SK-N-SH (cell line): ENCODE measurements around the gene ARFGAP1. TPM values are rescaled to one million over a fixed set of nuclear protein-coding genes. Genes with fewer than 3 reads are reported as not detected.

Source experiments
- CTCF ChIA-PET: fragments of 300-600, 350-600 bp; formaldehyde crosslinking; extraction: SDS; loops from one replicate; lab custom pipeline; 2021; lab: Yijun Ruan, JAX
- POLR2A ChIA-PET: fragments of 350-600 bp; sonication (Branson Sonifier 250); formaldehyde crosslinking; extraction: SDS; loops from one replicate; lab custom pipeline; 2020; ENCODE audit warnings: antibody characterized with exemption, inconsistent platforms; lab: Yijun Ruan, JAX
- DNase-seq: peaks from one replicate; pipeline ENCODE4 v3.0.0; 2012
- H2AFZ ChIP-seq: fragments of 200-600 bp; sonication (generic); 2 replicates; pipeline ENCODE4 v1.8.1; 2016; ENCODE audit warnings: antibody characterized with exemption, mild to moderate bottlenecking, low read depth
- H3F3A ChIP-seq: fragments of 200-600 bp; sonication (generic); replicated peaks from 2 replicates; pipeline ENCODE3; 2016; ENCODE audit warnings: antibody characterized with exemption, mild to moderate bottlenecking; ENCODE audit not compliant: insufficient read depth
- H3K27ac ChIP-seq, 2 experiments: fragments of 200-500 bp in 1 of 2; fragments of 200-600 bp in 1 of 2; sonication (Bioruptor generic) in 1 of 2; sonication (generic), shearing (Covaris generic) in 1 of 2; 2 replicates each; pipeline versions ENCODE4 v1.5.1 to v1.6.1; 2014 to 2016; ENCODE audit warnings: low read depth in 2 of 2, inconsistent platforms in 1 of 2, low read length in 1 of 2, mild to moderate bottlenecking in 1 of 2, mixed read lengths in 1 of 2
- H3K27me3 ChIP-seq: fragments of 200-600 bp; sonication (generic), shearing (Covaris generic); 2 replicates; pipeline ENCODE4 v1.6.1; 2016; ENCODE audit warnings: mixed run types; ENCODE audit not compliant: insufficient read depth
- H3K36me3 ChIP-seq, 2 experiments: fragments of 200-500 bp in 1 of 2; fragments of 200-600 bp in 1 of 2; sonication (Bioruptor generic) in 1 of 2; sonication (generic) in 1 of 2; replicated peaks in 1 of 2; 2 replicates each; pipeline versions ENCODE3 to v1.5.1; 2014 to 2016; ENCODE audit warnings: low read length in 1 of 2, mild to moderate bottlenecking in 1 of 2; ENCODE audit not compliant: insufficient read depth in 2 of 2, control insufficient read depth in 1 of 2
- H3K4me1 ChIP-seq, 2 experiments: fragments of 200-500 bp in 1 of 2; fragments of 200-600 bp in 1 of 2; sonication (Bioruptor generic) in 1 of 2; sonication (generic), shearing (Covaris generic) in 1 of 2; 2 replicates each; pipeline versions ENCODE4 v1.5.1 to v1.6.1; 2014 to 2016; ENCODE audit warnings: low read depth in 1 of 2, low read length in 1 of 2, mixed run types in 1 of 2; ENCODE audit not compliant: insufficient read depth in 2 of 2, control insufficient read depth in 1 of 2
- H3K4me2 ChIP-seq: fragments of 200-600 bp; sonication (generic), shearing (Covaris generic); 2 replicates; pipeline ENCODE4 v1.6.1; 2017; ENCODE audit warnings: mixed run types
- H3K4me3 ChIP-seq, 2 experiments: fragments of 200-500 bp in 1 of 2; fragments of 200-600 bp in 1 of 2; sonication (Bioruptor generic) in 1 of 2; sonication (generic), shearing (Covaris generic) in 1 of 2; 2 replicates each; pipeline versions ENCODE4 v1.5.1 to v1.8.1; 2014 to 2016; ENCODE audit warnings: low read depth in 2 of 2, inconsistent platforms in 1 of 2, low read length in 1 of 2, mild to moderate bottlenecking in 1 of 2, mixed read lengths in 1 of 2, moderate library complexity in 1 of 2
- H3K79me2 ChIP-seq: fragments of 200-600 bp; sonication (generic); 2 replicates; pipeline ENCODE4 v1.8.1; 2017; ENCODE audit warnings: mild to moderate bottlenecking; ENCODE audit not compliant: insufficient read depth
- H3K9ac ChIP-seq: fragments of 200-600 bp; sonication (generic); 2 replicates; pipeline ENCODE4 v1.6.1; 2017; ENCODE audit warnings: mixed run types
- H3K9me2 ChIP-seq: fragments of 200-600 bp; sonication (generic); 2 replicates; pipeline ENCODE4 v1.6.1; 2017; ENCODE audit warnings: mixed run types
- H3K9me3 ChIP-seq: fragments of 200-600 bp; sonication (generic); 2 replicates; pipeline ENCODE4 v1.6.1; 2017; ENCODE audit warnings: mixed run types, mild to moderate bottlenecking, moderate library complexity
- H4K20me1 ChIP-seq: fragments of 200-600 bp; sonication (generic); 2 replicates; pipeline ENCODE4 v1.6.1; 2017; ENCODE audit warnings: mild to moderate bottlenecking, mixed run types; ENCODE audit not compliant: insufficient read depth
- FOSL2 ChIP-seq: IDR thresholded peaks from 2 replicates; pipeline ENCODE4 v1.4.0; 2012; ENCODE audit warnings: low read depth, mild to moderate bottlenecking, moderate library complexity, borderline replicate concordance
- GABPA ChIP-seq: IDR thresholded peaks from 2 replicates; pipeline ENCODE4 v1.4.0; 2012; ENCODE audit warnings: low read depth, mild to moderate bottlenecking
- GATA2 ChIP-seq: sonication (generic); formaldehyde crosslinking; IDR thresholded peaks from 2 replicates; pipeline ENCODE4 v1.5.0; 2020; ENCODE audit warnings: mild to moderate bottlenecking, missing genetic modification reagents
- JUND ChIP-seq: IDR thresholded peaks from 2 replicates; pipeline ENCODE4 v1.4.0; 2012
- MAX ChIP-seq: IDR thresholded peaks from 2 replicates; pipeline ENCODE4 v1.4.0; 2012; ENCODE audit warnings: low read depth
- MEF2A ChIP-seq: IDR thresholded peaks from 2 replicates; pipeline ENCODE4 v1.4.0; 2012; ENCODE audit warnings: low read depth, borderline replicate concordance
- MXI1 ChIP-seq: IDR thresholded peaks from 2 replicates; pipeline ENCODE4 v1.6.1; 2012; ENCODE audit warnings: mild to moderate bottlenecking, low read depth, low read length, improper control_type of control experiment
- PBX3 ChIP-seq: IDR thresholded peaks from 2 replicates; pipeline ENCODE4; 2012
- RCOR1 ChIP-seq: fragments of 150-350 bp; IDR thresholded peaks from 2 replicates; pipeline ENCODE4 v1.6.1; 2017; ENCODE audit warnings: antibody characterized with exemption, low read length
- REST ChIP-seq: IDR thresholded peaks from 2 replicates; pipeline ENCODE4 v1.6.1; 2012; ENCODE audit warnings: mild to moderate bottlenecking, low read depth, low read length, moderate library complexity
- RFX5 ChIP-seq: IDR thresholded peaks from 2 replicates; pipeline ENCODE4 v1.6.1; 2012; ENCODE audit warnings: mild to moderate bottlenecking, improper control_type of control experiment, low read length
- RXRA ChIP-seq: IDR thresholded peaks from 2 replicates; pipeline ENCODE4 v1.4.0; 2012; ENCODE audit warnings: low read depth, mild to moderate bottlenecking, borderline replicate concordance
- SMC3 ChIP-seq: IDR thresholded peaks from 2 replicates; pipeline ENCODE4 v1.6.1; 2012; ENCODE audit warnings: low read depth, low read length, improper control_type of control experiment
- TEAD4 ChIP-seq: IDR thresholded peaks from 2 replicates; pipeline ENCODE4 v1.4.0; 2012; ENCODE audit warnings: mild to moderate bottlenecking, borderline replicate concordance; ENCODE audit not compliant: insufficient read depth
- USF2 ChIP-seq: fragments of 150-350 bp; IDR thresholded peaks from 2 replicates; pipeline ENCODE4 v1.6.1; 2017; ENCODE audit warnings: antibody characterized with exemption, low read length, low read depth, borderline replicate concordance
- YY1 ChIP-seq: IDR thresholded peaks from 2 replicates; pipeline ENCODE4 v1.4.0; 2012; ENCODE audit warnings: low read depth, mild to moderate bottlenecking
- ZBTB33 ChIP-seq: IDR thresholded peaks from 2 replicates; pipeline ENCODE4 v1.4.0; 2012; ENCODE audit warnings: low read depth, borderline replicate concordance
- WGBS: methylation state at CpG from one replicate; pipeline ENCODE4 v1.1.6; 2017; ENCODE audit warnings: low lambda C conversion rate; 5-methylcytosine and 5-hydroxymethylcytosine counted together
- polyA plus RNA-seq, 3 experiments: library from polyadenylated mRNA; depleted of rRNA; stranded (reverse); fragments of >200 nt; gene quantifications; 2 replicates each; pipeline ENCODE4 v1.2.3, GENCODE V29; 2012

Gene ARFGAP1
- polyA plus RNA-seq, 1 of the 3 experiments (the other 2 are of a cell fraction) = 72.7 TPM

GRCh38 chr20:63323357-63323981, 50.9 kb downstream of the ARFGAP1 start:
- ChIA-PET POLR2A (no interaction called here), CTCF (interaction anchor here (4.0 kb wide), 1 partner anchor 14 kb away, joined by 19 read pairs; no protein-coding TSS in a partner anchor)
- WGBS = 49% methylated on average over 17 of the region's 18 CpGs
- Histone ChIP-seq H3K4me3 (no peak overlapping the region), H4K20me1 (no peaks in the 10 kb centered on the region), H3K4me1 (no peaks in the 10 kb centered on the region; a peak in 1 of 4 replicates), H3K36me3 (no peaks in the 10 kb centered on the region), H3K9me3 (no peaks in the 10 kb centered on the region), H3K4me2 (no peak overlapping the region), H2AFZ (no peak overlapping the region), H3F3A (no peaks in the 10 kb centered on the region), H3K27ac (no peak overlapping the region), H3K9me2 (no peaks in the 10 kb centered on the region), H3K79me2 (no peaks in the 10 kb centered on the region), H3K9ac (no peak overlapping the region), H3K27me3 (no peaks in the 10 kb centered on the region; the same call in 1 of the 2 replicates)
- TF ChIP-seq JUND (no peak), RCOR1 (no peak), ZBTB33 (no peak), MXI1 (no peak), GABPA (no peak), GATA2 (CRISPR knock-in tag) (no peak), MAX (no peak), YY1 (no peak), SMC3 (no peak), TEAD4 (no peak), RFX5 (no peak), PBX3 (no peak), RXRA (no peak), USF2 (no peak), FOSL2 (no peak), MEF2A (no peak), REST (no peak)
- DNase-seq = no peak
